ENCODE results near the gene CHCHD6.

DNA sequence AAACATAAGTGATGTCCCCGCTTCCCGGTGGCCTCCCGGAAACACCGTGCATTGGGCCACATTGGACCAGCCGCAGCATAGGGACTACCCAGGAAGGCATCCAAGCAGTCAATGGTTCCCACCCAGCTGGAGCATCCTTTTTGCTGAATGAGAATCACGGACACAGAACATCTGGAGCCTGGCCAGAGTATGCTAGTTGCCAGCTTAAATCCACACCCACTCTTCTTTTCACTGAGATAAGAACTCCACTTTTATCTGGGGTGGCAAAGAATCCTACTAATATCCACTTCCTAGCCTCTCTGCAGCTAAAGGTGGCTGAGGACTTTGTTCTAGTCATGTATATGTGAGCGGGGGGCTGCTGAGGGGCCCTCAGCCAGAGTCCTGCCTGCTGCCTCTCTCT lies 183.6 kb downstream of the CHCHD6 start:
- no peak for TF ChIP-seq POLR2AphosphoS5 (IDR thresholded peaks at IDR 0.05; ENCODE audit: low read depth, low read length)
- no peak for TF ChIP-seq TAF1 (IDR thresholded peaks at IDR 0.05; ENCODE audit: borderline replicate concordance, insufficient read depth, low read length)
